A549 (cell line): ENCODE measurements around the gene OSTF1. TPM values are rescaled to one million over a fixed set of nuclear protein-coding genes. Genes with fewer than 3 reads are reported as not detected.
A peak's percentile ranks its signal among the peaks of the same experiment; 100 is the strongest.

Source experiments
- ATAC-seq, 2 experiments: fragments of 200-7000 bp in 1 of 2; fragments of >200 bp in 1 of 2; cut with Nextera tagmentation in 1 of 2; cut with Tn5 transposase in 1 of 2; 3 replicates each; pipeline versions ENCODE4 v1.8.0 to v1.9.1; 2018 to 2020; ENCODE audit warnings: mild to moderate bottlenecking in 1 of 2, moderate library complexity in 1 of 2
- CTCF ChIA-PET: fragments of 300-600 bp; sonication (Branson Sonifier 250); formaldehyde crosslinking; extraction: SDS; loops from one replicate; lab custom pipeline; 2021; ENCODE audit warnings: antibody characterized with exemption, inconsistent platforms; lab: Yijun Ruan, JAX
- POLR2A ChIA-PET: fragments of 350-600 bp; formaldehyde crosslinking; extraction: SDS; loops from one replicate; lab custom pipeline; 2021; ENCODE audit warnings: antibody characterized with exemption, inconsistent platforms; lab: Yijun Ruan, JAX
- DNase-seq, 2 experiments: peaks; one replicate each; pipeline versions ENCODE4 v3.0.0 to v3.0.0-alpha.2; 2011 to 2016; ENCODE audit warnings: low read depth in 1 of 2, low spot score in 1 of 2
- FAIRE-seq: peaks from 2 replicates; lab custom pipeline; 2011; peaks lifted over from hg19 to GRCh38; lab: Jason Lieb, UNC
- H3K27ac ChIP-seq, 2 experiments: fragments of >200 bp; sonication (Bioruptor Twin); formaldehyde crosslinking; 3 replicates each; pipeline ENCODE4 v1.5.1; 2016 to 2017
- H3K4me1 ChIP-seq: fragments of >200 bp; sonication (Bioruptor Twin); formaldehyde crosslinking; 3 replicates; pipeline ENCODE4 v1.6.1; 2016
- H3K4me2 ChIP-seq: fragments of >200 bp; sonication (Bioruptor Twin); formaldehyde crosslinking; 3 replicates; pipeline ENCODE4 v1.6.1; 2016
- H3K4me3 ChIP-seq: fragments of >200 bp; sonication (Bioruptor Twin); formaldehyde crosslinking; 3 replicates; pipeline ENCODE4 v1.5.1; 2016
- H3K9me3 ChIP-seq: fragments of >200 bp; sonication (Bioruptor Twin); formaldehyde crosslinking; 3 replicates; pipeline ENCODE4 v1.6.1; 2016
- CBX2 ChIP-seq: fragments of 200-600 bp; sonication (generic); IDR thresholded peaks from 2 replicates; pipeline ENCODE4 v1.6.1; 2016; ENCODE audit warnings: low read depth, mild to moderate bottlenecking, borderline replicate concordance
- CBX8 ChIP-seq: fragments of 200-600 bp; sonication (generic); IDR thresholded peaks from 2 replicates; pipeline ENCODE4 v1.6.1; 2016
- CHD2 ChIP-seq: fragments of 150-350 bp; IDR thresholded peaks from 2 replicates; pipeline ENCODE4 v1.6.1; 2014; ENCODE audit warnings: low read length; ENCODE audit not compliant: partially characterized antibody
- CTCF ChIP-seq: fragments of >200 bp; sonication (Bioruptor Twin); formaldehyde crosslinking; IDR thresholded peaks from 3 replicates; pipeline ENCODE4 v1.5.1; 2016
- EHF ChIP-seq: fragments of 250-450 bp; sonication (Bioruptor Pico); IDR thresholded peaks from 2 replicates; pipeline ENCODE4 v1.5.0; 2020; ENCODE audit warnings: mild to moderate bottlenecking
- EHMT2 ChIP-seq: fragments of 200-600 bp; sonication (generic); IDR thresholded peaks from 2 replicates; pipeline ENCODE4 v1.6.1; 2016; ENCODE audit warnings: antibody characterized with exemption, low read depth, mild to moderate bottlenecking, moderate library complexity
- ESRRA ChIP-seq: fragments of 150-350 bp; IDR thresholded peaks from 2 replicates; pipeline ENCODE4 v1.6.1; 2014; ENCODE audit warnings: mild to moderate bottlenecking, low read length, borderline replicate concordance
- FOXS1 ChIP-seq: fragments of 250-450 bp; sonication (Bioruptor Pico); IDR thresholded peaks from 2 replicates; pipeline ENCODE4 v1.5.0; 2020; ENCODE audit warnings: mild to moderate bottlenecking, moderate library complexity
- KDM1A ChIP-seq: fragments of 200-600 bp; sonication (generic); IDR thresholded peaks from 2 replicates; pipeline ENCODE4 v1.6.1; 2016; ENCODE audit warnings: low read depth, mild to moderate bottlenecking
- KDM5A ChIP-seq: fragments of 200-600 bp; sonication (generic); IDR thresholded peaks from 2 replicates; pipeline ENCODE4 v1.6.1; 2016; ENCODE audit warnings: antibody characterized with exemption, mild to moderate bottlenecking
- NFE2L2 ChIP-seq: fragments of 150-350 bp; conservative IDR thresholded peaks from 2 replicates; pipeline ENCODE4 v1.6.1; 2014; ENCODE audit warnings: low read length
- PHF8 ChIP-seq: fragments of 200-600 bp; sonication (generic); IDR thresholded peaks from 2 replicates; pipeline ENCODE4 v1.6.1; 2016; ENCODE audit warnings: low read depth, mild to moderate bottlenecking, antibody characterized with exemption, moderate library complexity, borderline replicate concordance
- POLR2AphosphoS2 ChIP-seq: conservative IDR thresholded peaks from 2 replicates; pipeline ENCODE4 v1.6.1; 2012; ENCODE audit warnings: low read length, improper control_type of control experiment, inconsistent platforms
- RAD21 ChIP-seq, 2 experiments: fragments of >200 bp in 1 of 2; sonication (Bioruptor Twin) in 1 of 2; formaldehyde crosslinking in 1 of 2; IDR thresholded peaks in 1 of 2; conservative IDR thresholded peaks in 1 of 2; 2 replicates in 1 of 2; 3 replicates in 1 of 2; pipeline ENCODE4 v1.6.1; 2012 to 2018; ENCODE audit warnings: inconsistent platforms in 1 of 2
- RCOR1 ChIP-seq: fragments of 150-350 bp; IDR thresholded peaks from 2 replicates; pipeline ENCODE4 v1.6.1; 2014; ENCODE audit warnings: antibody characterized with exemption, low read length, low read depth
- RFX5 ChIP-seq: fragments of 450-650 bp; IDR thresholded peaks from 2 replicates; pipeline ENCODE4 v1.7.1; 2014; ENCODE audit warnings: antibody characterized with exemption, mild to moderate bottlenecking, moderate library complexity
- SMC3 ChIP-seq: fragments of >200 bp; sonication (Bioruptor Twin); formaldehyde crosslinking; IDR thresholded peaks from 3 replicates; pipeline ENCODE4 v1.6.1; 2018; ENCODE audit warnings: inconsistent platforms
- TP53 ChIP-seq: fragments of 250-450 bp; sonication (Bioruptor Pico); IDR thresholded peaks from 2 replicates; pipeline ENCODE4 v1.5.0; 2021; ENCODE audit warnings: mild to moderate bottlenecking, moderate library complexity
- ZC3H11A ChIP-seq: fragments of 450-650 bp; IDR thresholded peaks from 2 replicates; pipeline ENCODE4 v1.6.1; 2014; ENCODE audit warnings: antibody characterized with exemption, mild to moderate bottlenecking
- ZNF302 ChIP-seq: fragments of 250-450 bp; sonication (Bioruptor Pico); IDR thresholded peaks from 2 replicates; pipeline ENCODE4 v1.9.0; 2021; ENCODE audit warnings: inconsistent platforms, mild to moderate bottlenecking, moderate library complexity
- WGBS: methylation state at CpG from one replicate; pipeline ENCODE4 v1.1.6; 2017; ENCODE audit errors: missing lambda C conversion rate; 5-methylcytosine and 5-hydroxymethylcytosine counted together
- polyA plus RNA-seq, 4 experiments: library from polyadenylated mRNA; depleted of rRNA in 3 of 4; stranded (reverse); fragments of >200 nt; fragmentation: RNase III in 1 of 4; extraction: RNeasy Plus Mini Kit Qiagen cat#74134 plus additional on column Dnase treatment in 1 of 4; gene quantifications; 2 replicates in 3 of 4; 3 replicates in 1 of 4; pipeline ENCODE4 v1.2.3, GENCODE V29; 2011 to 2017
- TF ChIP-seq, protein P1 (sequence below): IDR thresholded peaks from 2 replicates; pipeline ENCODE4 v1.6.1; 2012; ENCODE audit warnings: low read depth, borderline replicate concordance
- TF ChIP-seq, protein P2 (sequence below): fragments of 250-450 bp; sonication (Bioruptor Pico); IDR thresholded peaks from 2 replicates; pipeline ENCODE4 v1.5.0; 2021; ENCODE audit warnings: mild to moderate bottlenecking, moderate library complexity, borderline replicate concordance
- TF ChIP-seq, protein P3 (sequence below): fragments of >200 bp; sonication (Bioruptor Twin); formaldehyde crosslinking; IDR thresholded peaks from 2 replicates; pipeline ENCODE4 v1.6.1; 2016
- TF ChIP-seq, protein P4 (sequence below): fragments of 200-600 bp; sonication (generic); IDR thresholded peaks from 2 replicates; pipeline ENCODE4 v1.6.1; 2016; ENCODE audit warnings: antibody characterized with exemption, mild to moderate bottlenecking, moderate library complexity

The OSTF1 gene
- polyA plus RNA-seq, 2 of the 4 experiments (the other 2 are of a cell fraction) = 12.7 to 13.3 TPM

GRCh38 chr9:75170898-75171360 is 82.6 kb downstream of the OSTF1 start:
- WGBS = 33% methylated on average over 2 of the region's 2 CpGs
- FAIRE-seq = no peak
- Histone ChIP-seq H3K27ac (no peak overlapping the region), H3K4me2 (no peak overlapping the region), H3K9me3 (peaks cover 6% of the 10 kb centered on the region; the same call in 1 of the 3 replicates), H3K4me3 (no peak overlapping the region), H3K4me1 (no peaks in the 10 kb centered on the region)
- POLR2A ChIA-PET = no interaction called here
- DNase-seq = no peak
- no peak for ATAC-seq
- no peak for TF ChIP-seq RCOR1
- TF ChIP-seq CBX2 = no peak
- no peak for TF ChIP-seq RAD21 (conservative IDR thresholded peaks at IDR 0.05 in 1 of 2, IDR thresholded peaks at IDR 0.05 in 1 of 2)
- TF ChIP-seq, protein P1, sequence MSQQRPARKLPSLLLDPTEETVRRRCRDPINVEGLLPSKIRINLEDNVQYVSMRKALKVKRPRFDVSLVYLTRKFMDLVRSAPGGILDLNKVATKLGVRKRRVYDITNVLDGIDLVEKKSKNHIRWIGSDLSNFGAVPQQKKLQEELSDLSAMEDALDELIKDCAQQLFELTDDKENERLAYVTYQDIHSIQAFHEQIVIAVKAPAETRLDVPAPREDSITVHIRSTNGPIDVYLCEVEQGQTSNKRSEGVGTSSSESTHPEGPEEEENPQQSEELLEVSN = no peak
- no peak for TF ChIP-seq CTCF
- TF ChIP-seq ZC3H11A = no peak
- TF ChIP-seq CBX8 = no peak
- TF ChIP-seq ESRRA = no peak
- TF ChIP-seq ZNF302 (CRISPR knock-in tag) = no peak
- no peak for TF ChIP-seq EHF (CRISPR knock-in tag)
- TF ChIP-seq, protein P2, sequence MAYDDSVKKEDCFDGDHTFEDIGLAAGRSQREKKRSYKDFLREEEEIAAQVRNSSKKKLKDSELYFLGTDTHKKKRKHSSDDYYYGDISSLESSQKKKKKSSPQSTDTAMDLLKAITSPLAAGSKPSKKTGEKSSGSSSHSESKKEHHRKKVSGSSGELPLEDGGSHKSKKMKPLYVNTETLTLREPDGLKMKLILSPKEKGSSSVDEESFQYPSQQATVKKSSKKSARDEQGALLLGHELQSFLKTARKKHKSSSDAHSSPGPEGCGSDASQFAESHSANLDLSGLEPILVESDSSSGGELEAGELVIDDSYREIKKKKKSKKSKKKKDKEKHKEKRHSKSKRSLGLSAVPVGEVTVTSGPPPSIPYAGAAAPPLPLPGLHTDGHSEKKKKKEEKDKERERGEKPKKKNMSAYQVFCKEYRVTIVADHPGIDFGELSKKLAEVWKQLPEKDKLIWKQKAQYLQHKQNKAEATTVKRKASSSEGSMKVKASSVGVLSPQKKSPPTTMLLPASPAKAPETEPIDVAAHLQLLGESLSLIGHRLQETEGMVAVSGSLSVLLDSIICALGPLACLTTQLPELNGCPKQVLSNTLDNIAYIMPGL (CRISPR knock-in tag) = no peak
- CTCF ChIA-PET = no interaction called here

- Histone ChIP-seq H3K27ac (no peak overlapping the region), H3K4me3 (no peak overlapping the region), H3K4me1 (no peaks in the 10 kb centered on the region), H3K4me2 (no peak overlapping the region), H3K9me3 (no peaks in the 10 kb centered on the region)
- ChIA-PET CTCF (interaction anchor here (3.1 kb wide), 1 partner anchor 10 kb away, joined by 17 read pairs; no protein-coding TSS in a partner anchor), POLR2A (no interaction called here)
- FAIRE-seq (no peak), ATAC-seq (no peak), DNase-seq (no peak)
- TF ChIP-seq ESRRA = no peak
- TF ChIP-seq EHMT2 = no peak
- TF ChIP-seq POLR2AphosphoS2 = no peak
- TF ChIP-seq NFE2L2 = no peak
- 62% methylated on average over 6 of the region's 6 CpGs for WGBS
Measured at GRCh38 chr9:75175395-75175794, 87.1 kb downstream of the OSTF1 start.

DNA sequence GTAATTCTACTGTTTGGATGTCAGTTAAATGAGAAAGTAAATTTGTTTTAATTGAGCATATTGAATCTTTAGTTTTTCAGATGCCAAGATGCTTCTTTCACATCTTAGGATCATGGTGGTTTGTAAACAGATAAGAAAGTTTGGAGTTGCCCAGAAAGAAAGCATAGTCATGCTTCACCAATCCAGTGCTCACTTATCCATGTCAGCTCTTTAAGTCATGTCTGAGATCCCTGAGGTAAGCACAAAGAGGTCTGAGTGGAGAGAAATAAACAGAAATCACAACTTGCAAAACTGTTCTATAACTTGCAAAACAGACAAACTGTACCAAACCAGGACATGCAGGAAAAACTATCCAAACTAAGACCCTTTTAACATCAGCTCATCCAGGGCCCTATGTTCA is 87.7 kb downstream of the OSTF1 start:
- ChIA-PET POLR2A (no interaction called here), CTCF (interaction anchor here (3.1 kb wide), 1 partner anchor 9 kb away, joined by 17 read pairs; no protein-coding TSS in a partner anchor)
- ATAC-seq (no peak), FAIRE-seq (peak; percentile 28), DNase-seq (no peak)
- no peaks in the 10 kb centered on the region for H3K9me3 ChIP-seq
- H3K4me2 ChIP-seq = no peak overlapping the region
- H3K27ac ChIP-seq = no peak overlapping the region
- H3K4me3 ChIP-seq = no peak overlapping the region
- no peaks in the 10 kb centered on the region for H3K4me1 ChIP-seq
- no peak for TF ChIP-seq CHD2
- TF ChIP-seq TP53 (CRISPR knock-in tag) = no peak
- TF ChIP-seq PHF8 = no peak
- TF ChIP-seq KDM1A = no peak
- no peak for TF ChIP-seq FOXS1 (CRISPR knock-in tag)
- TF ChIP-seq, protein P3, sequence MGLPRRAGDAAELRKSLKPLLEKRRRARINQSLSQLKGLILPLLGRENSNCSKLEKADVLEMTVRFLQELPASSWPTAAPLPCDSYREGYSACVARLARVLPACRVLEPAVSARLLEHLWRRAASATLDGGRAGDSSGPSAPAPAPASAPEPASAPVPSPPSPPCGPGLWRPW = no peak
- TF ChIP-seq EHMT2 = no peak
- no peak for TF ChIP-seq CBX8
- TF ChIP-seq, protein P1 = no peak
- TF ChIP-seq KDM5A = no peak
- no peak for TF ChIP-seq SMC3
- TF ChIP-seq, protein P4, sequence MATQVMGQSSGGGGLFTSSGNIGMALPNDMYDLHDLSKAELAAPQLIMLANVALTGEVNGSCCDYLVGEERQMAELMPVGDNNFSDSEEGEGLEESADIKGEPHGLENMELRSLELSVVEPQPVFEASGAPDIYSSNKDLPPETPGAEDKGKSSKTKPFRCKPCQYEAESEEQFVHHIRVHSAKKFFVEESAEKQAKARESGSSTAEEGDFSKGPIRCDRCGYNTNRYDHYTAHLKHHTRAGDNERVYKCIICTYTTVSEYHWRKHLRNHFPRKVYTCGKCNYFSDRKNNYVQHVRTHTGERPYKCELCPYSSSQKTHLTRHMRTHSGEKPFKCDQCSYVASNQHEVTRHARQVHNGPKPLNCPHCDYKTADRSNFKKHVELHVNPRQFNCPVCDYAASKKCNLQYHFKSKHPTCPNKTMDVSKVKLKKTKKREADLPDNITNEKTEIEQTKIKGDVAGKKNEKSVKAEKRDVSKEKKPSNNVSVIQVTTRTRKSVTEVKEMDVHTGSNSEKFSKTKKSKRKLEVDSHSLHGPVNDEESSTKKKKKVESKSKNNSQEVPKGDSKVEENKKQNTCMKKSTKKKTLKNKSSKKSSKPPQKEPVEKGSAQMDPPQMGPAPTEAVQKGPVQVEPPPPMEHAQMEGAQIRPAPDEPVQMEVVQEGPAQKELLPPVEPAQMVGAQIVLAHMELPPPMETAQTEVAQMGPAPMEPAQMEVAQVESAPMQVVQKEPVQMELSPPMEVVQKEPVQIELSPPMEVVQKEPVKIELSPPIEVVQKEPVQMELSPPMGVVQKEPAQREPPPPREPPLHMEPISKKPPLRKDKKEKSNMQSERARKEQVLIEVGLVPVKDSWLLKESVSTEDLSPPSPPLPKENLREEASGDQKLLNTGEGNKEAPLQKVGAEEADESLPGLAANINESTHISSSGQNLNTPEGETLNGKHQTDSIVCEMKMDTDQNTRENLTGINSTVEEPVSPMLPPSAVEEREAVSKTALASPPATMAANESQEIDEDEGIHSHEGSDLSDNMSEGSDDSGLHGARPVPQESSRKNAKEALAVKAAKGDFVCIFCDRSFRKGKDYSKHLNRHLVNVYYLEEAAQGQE = no peak
- TF ChIP-seq RAD21 (conservative IDR thresholded peaks at IDR 0.05 in 1 of 2, IDR thresholded peaks at IDR 0.05 in 1 of 2) = no peak
- no peak for TF ChIP-seq RFX5
